Measurements from ENCODE around the gene ANKAR. TPM values are rescaled to one million over a fixed set of nuclear protein-coding genes. Genes with fewer than 3 reads are reported as not detected.

Gene ANKAR
- total RNA-seq, 1 experiment from 2014 or later, result 1.3 TPM

- no peak for TF ChIP-seq PRDM15 (CRISPR knock-in tag; IDR thresholded peaks at IDR 0.05)
- no peak for TF ChIP-seq EMX1 (CRISPR knock-in tag; IDR thresholded peaks at IDR 0.05)
- no peak for TF ChIP-seq FOXP4 (CRISPR knock-in tag; IDR thresholded peaks at IDR 0.05)
- no peak for TF ChIP-seq AFF4 (CRISPR knock-in tag; IDR thresholded peaks at IDR 0.05; ENCODE audit: borderline replicate concordance)
- no peak for TF ChIP-seq RELA (CRISPR knock-in tag; IDR thresholded peaks at IDR 0.05; ENCODE audit: borderline replicate concordance)
- no peak for TF ChIP-seq ZNF396 (CRISPR knock-in tag; IDR thresholded peaks at IDR 0.05; ENCODE audit: borderline replicate concordance)
- no peak for TF ChIP-seq JUN (CRISPR knock-in tag; IDR thresholded peaks at IDR 0.05)
- no peak for TF ChIP-seq USF1 (CRISPR knock-in tag; IDR thresholded peaks at IDR 0.05)
- no peak for TF ChIP-seq NFE2L1 (CRISPR knock-in tag; IDR thresholded peaks at IDR 0.05)
Measured at GRCh38 chr2:189641590-189641989, 32.9 kb upstream of the ANKAR start (continued).

- ChIA-PET POLR2A (no interaction called here), CTCF (no interaction called here)
- ATAC-seq (no peak), DNase-seq (ENCODE audit: low spot score) (no peak)
- peaks cover 4% of the 10 kb centered on the region for H3K4me1 Mint-ChIP-seq
- no peak overlapping the region for H3K4me3 Mint-ChIP-seq
- H3K9me3 Mint-ChIP-seq, result peaks cover 12% of the 10 kb centered on the region
- peaks cover 4% of the 10 kb centered on the region for H3K36me3 Mint-ChIP-seq
- H3K27me3 Mint-ChIP-seq (ENCODE audit: low read depth), result no peaks in the 10 kb centered on the region
- H3K27ac Mint-ChIP-seq, result no peak overlapping the region
- TF ChIP-seq FOXK1 (CRISPR knock-in tag; IDR thresholded peaks at IDR 0.05), result no peak
- no peak for TF ChIP-seq TCF7 (CRISPR knock-in tag; IDR thresholded peaks at IDR 0.05; ENCODE audit: low read depth)
- TF ChIP-seq ELF4 (CRISPR knock-in tag; IDR thresholded peaks at IDR 0.05; ENCODE audit: low read depth), result no peak
- no peak for TF ChIP-seq TEAD1 (CRISPR knock-in tag; IDR thresholded peaks at IDR 0.05)
- no peak for TF ChIP-seq ZNF423 (CRISPR knock-in tag; IDR thresholded peaks at IDR 0.05)
- no peak for TF ChIP-seq CREB1 (CRISPR knock-in tag; IDR thresholded peaks at IDR 0.05)
- no peak for TF ChIP-seq FOXJ3 (CRISPR knock-in tag; IDR thresholded peaks at IDR 0.05; ENCODE audit: borderline replicate concordance)
- TF ChIP-seq ERG (CRISPR knock-in tag; IDR thresholded peaks at IDR 0.05), result no peak
- no peak for TF ChIP-seq GTF2I (CRISPR knock-in tag; conservative IDR thresholded peaks at IDR 0.05)
- no peak for TF ChIP-seq ZNF317 (CRISPR knock-in tag; IDR thresholded peaks at IDR 0.05; ENCODE audit: borderline replicate concordance, low read depth)
- no peak for TF ChIP-seq STAT6 (CRISPR knock-in tag; conservative IDR thresholded peaks at IDR 0.05; ENCODE audit: low read depth)
- no peak for TF ChIP-seq ZNF121 (CRISPR knock-in tag; IDR thresholded peaks at IDR 0.05)
Measured at GRCh38 chr2:189646521-189646920, 27.9 kb upstream of the ANKAR start.

All from WTC11 (cell line).